Stimulated activated CD8-positive, alpha-beta memory T cell treated with anti-CD3 and anti-CD28 coated beads, Interleukin-7, amount 100 ng/mL, for 4 hours (primary cell): ENCODE data around the gene ZBTB34.

Experiments
- DNase-seq, 2 donors: peaks; one replicate each; pipeline ENCODE4 v3.0.0-alpha.2; 2020; ENCODE audit warnings: low read depth in 2 of 2

Gene ZBTB34

GRCh38 chr9:126876531-126876930, 16.1 kb downstream of the ZBTB34 start:
- DNase-seq, result no peak

- no peak for DNase-seq
Observed at GRCh38 chr9:126877418-126877817, 17.0 kb downstream of the ZBTB34 start.

GRCh38 chr9:126879288-126879687, 18.8 kb downstream of the ZBTB34 start:
- no peak for DNase-seq

- DNase-seq, result no peak
Observed at GRCh38 chr9:126880226-126880946, 19.9 kb downstream of the ZBTB34 start.

GRCh38 chr9:126880947-126881332, 20.5 kb downstream of the ZBTB34 start:
- no peak for DNase-seq

GRCh38 chr9:126882746-126883145, 22.3 kb downstream of the ZBTB34 start:
- DNase-seq, result no peak

GRCh38 chr9:126883636-126884035, 23.2 kb downstream of the ZBTB34 start:
- no peak for DNase-seq

- DNase-seq, result no peak
Observed at GRCh38 chr9:126885131-126885641, 24.7 kb downstream of the ZBTB34 start.

GRCh38 chr9:126886034-126886822, 25.8 kb downstream of the ZBTB34 start:
- no peak for DNase-seq

- DNase-seq, result no peak
Observed at GRCh38 chr9:126886897-126887296, 26.5 kb downstream of the ZBTB34 start.

- DNase-seq, result no peak
Observed at GRCh38 chr9:126891676-126892075, 31.2 kb downstream of the ZBTB34 start.

GRCh38 chr9:126893079-126893478, 32.6 kb downstream of the ZBTB34 start:
- no peak for DNase-seq

GRCh38 chr9:126894052-126894603, 33.7 kb downstream of the ZBTB34 start:
- no peak for DNase-seq

- DNase-seq, result no peak
Observed at GRCh38 chr9:126902210-126902609, 41.8 kb downstream of the ZBTB34 start.

GRCh38 chr9:126904586-126904985, 44.1 kb downstream of the ZBTB34 start:
- DNase-seq, result no peak

GRCh38 chr9:126906091-126906490, 45.7 kb downstream of the ZBTB34 start:
- DNase-seq, result no peak

- DNase-seq, result no peak
Observed at GRCh38 chr9:126907058-126907457, 46.6 kb downstream of the ZBTB34 start.

- DNase-seq, result peak; percentile 73 to 90
Observed at GRCh38 chr9:126914458-126915280, 54.2 kb downstream of the ZBTB34 start, which contains the start of gene RALGPS1. Gene RALGPS1 (plus strand): TSS chr9:126914782. CDS start chr9:126962290, 47,508 bp downstream.

GRCh38 chr9:126915281-126915816, 54.9 kb downstream of the ZBTB34 start:
- peak in 1 of 2 donors; percentile 41 for DNase-seq

- DNase-seq, result no peak
Observed at GRCh38 chr9:126915846-126916543, 55.6 kb downstream of the ZBTB34 start.

- DNase-seq, result no peak
Observed at GRCh38 chr9:126916909-126917308, 56.5 kb downstream of the ZBTB34 start.
